Measurements from ENCODE around the gene UMAD1. TPM values are rescaled to one million over a fixed set of nuclear protein-coding genes. Genes with fewer than 3 reads are reported as not detected.

UMAD1 gene
- polyA plus RNA-seq, 1 of the 3 experiments (the other 2 are of a cell fraction) = 13.9 TPM

DNA sequence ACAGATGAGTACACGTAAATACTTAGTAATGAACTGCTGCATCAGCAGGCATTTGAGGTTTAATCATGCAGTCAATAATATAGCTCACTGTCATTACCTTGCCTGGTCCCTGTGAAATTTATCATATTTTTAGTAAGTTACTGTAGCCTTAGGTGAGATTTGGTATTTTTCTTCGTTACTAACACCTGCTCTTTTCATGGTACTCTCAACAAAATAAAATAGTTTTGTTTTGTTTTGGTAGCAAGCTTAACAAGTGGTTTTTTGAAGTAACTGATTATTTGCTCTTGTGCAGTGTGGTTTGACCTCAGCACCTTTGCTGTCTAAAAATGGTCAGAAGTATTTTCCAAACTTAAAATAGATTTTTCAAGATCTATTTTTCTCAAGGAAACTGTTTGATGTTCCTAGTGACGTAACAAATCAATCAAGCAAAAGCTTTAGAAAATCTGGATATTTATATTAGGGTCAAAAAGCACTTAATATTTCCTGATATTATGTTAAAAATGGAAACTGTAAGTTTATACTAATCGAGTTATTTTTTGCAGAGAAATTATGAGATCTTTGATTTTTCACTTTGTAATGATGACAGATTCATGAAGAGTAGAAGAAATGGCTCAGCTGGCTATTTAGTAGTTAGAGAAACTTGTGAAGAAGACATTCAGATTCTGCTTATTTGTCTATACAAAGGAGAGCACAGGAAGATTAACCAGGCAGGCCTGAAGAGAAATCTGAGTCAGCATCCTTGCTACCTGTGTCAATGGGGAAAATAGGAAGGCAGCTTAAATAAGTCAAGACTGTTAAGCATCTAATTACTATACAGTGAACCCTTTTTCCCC is 98.9 kb downstream of the UMAD1 start:
- Histone ChIP-seq H3K9me3 (no peaks in the 10 kb centered on the region), H3K4me3 (ENCODE audit: low read depth in 2 of 2, low read length in 1 of 2) (no peak overlapping the region), H3F3A (replicated peaks; ENCODE audit: insufficient read depth) (no peaks in the 10 kb centered on the region), H3K36me3 (replicated peaks in 1 of 2; ENCODE audit: control insufficient read depth in 1 of 2, insufficient read depth in 2 of 2, low read length in 1 of 2) (no peaks in the 10 kb centered on the region), H3K9me2 (no peaks in the 10 kb centered on the region), H3K4me2 (no peak overlapping the region), H4K20me1 (ENCODE audit: insufficient read depth) (no peaks in the 10 kb centered on the region), H3K4me1 (ENCODE audit: control insufficient read depth in 1 of 2, insufficient read depth in 2 of 2, low read depth in 1 of 2, low read length in 1 of 2) (peaks cover 0 to 5% of the 10 kb centered on the region in 2 experiments; a peak in 1 of 4 replicates), H3K27ac (ENCODE audit: low read depth in 2 of 2, low read length in 1 of 2) (no peak overlapping the region), H2AFZ (ENCODE audit: low read depth) (no peak overlapping the region), H3K27me3 (ENCODE audit: insufficient read depth) (no peaks in the 10 kb centered on the region), H3K9ac (no peak overlapping the region), H3K79me2 (ENCODE audit: insufficient read depth) (no peaks in the 10 kb centered on the region)
- WGBS (ENCODE audit: low lambda C conversion rate) = 97% methylated on average over 4 of the region's 4 CpGs
- TF ChIP-seq NRF1 (IDR thresholded peaks at IDR 0.05; ENCODE audit: low read depth, low read length) (no peak), MEF2A (IDR thresholded peaks at IDR 0.05; ENCODE audit: borderline replicate concordance, low read depth) (no peak), CHD2 (IDR thresholded peaks at IDR 0.05; ENCODE audit: low read length, partially characterized antibody) (no peak), FOSL2 (IDR thresholded peaks at IDR 0.05; ENCODE audit: borderline replicate concordance, low read depth) (no peak), SIN3A (IDR thresholded peaks at IDR 0.05; ENCODE audit: borderline replicate concordance, low read depth, low read length) (no peak), GATA2 (CRISPR knock-in tag; IDR thresholded peaks at IDR 0.05) (no peak)
- TF ChIP-seq, protein P1, sequence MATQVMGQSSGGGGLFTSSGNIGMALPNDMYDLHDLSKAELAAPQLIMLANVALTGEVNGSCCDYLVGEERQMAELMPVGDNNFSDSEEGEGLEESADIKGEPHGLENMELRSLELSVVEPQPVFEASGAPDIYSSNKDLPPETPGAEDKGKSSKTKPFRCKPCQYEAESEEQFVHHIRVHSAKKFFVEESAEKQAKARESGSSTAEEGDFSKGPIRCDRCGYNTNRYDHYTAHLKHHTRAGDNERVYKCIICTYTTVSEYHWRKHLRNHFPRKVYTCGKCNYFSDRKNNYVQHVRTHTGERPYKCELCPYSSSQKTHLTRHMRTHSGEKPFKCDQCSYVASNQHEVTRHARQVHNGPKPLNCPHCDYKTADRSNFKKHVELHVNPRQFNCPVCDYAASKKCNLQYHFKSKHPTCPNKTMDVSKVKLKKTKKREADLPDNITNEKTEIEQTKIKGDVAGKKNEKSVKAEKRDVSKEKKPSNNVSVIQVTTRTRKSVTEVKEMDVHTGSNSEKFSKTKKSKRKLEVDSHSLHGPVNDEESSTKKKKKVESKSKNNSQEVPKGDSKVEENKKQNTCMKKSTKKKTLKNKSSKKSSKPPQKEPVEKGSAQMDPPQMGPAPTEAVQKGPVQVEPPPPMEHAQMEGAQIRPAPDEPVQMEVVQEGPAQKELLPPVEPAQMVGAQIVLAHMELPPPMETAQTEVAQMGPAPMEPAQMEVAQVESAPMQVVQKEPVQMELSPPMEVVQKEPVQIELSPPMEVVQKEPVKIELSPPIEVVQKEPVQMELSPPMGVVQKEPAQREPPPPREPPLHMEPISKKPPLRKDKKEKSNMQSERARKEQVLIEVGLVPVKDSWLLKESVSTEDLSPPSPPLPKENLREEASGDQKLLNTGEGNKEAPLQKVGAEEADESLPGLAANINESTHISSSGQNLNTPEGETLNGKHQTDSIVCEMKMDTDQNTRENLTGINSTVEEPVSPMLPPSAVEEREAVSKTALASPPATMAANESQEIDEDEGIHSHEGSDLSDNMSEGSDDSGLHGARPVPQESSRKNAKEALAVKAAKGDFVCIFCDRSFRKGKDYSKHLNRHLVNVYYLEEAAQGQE (IDR thresholded peaks at IDR 0.05; ENCODE audit: low read depth, low read length) = no peak
- TF ChIP-seq, protein P2, sequence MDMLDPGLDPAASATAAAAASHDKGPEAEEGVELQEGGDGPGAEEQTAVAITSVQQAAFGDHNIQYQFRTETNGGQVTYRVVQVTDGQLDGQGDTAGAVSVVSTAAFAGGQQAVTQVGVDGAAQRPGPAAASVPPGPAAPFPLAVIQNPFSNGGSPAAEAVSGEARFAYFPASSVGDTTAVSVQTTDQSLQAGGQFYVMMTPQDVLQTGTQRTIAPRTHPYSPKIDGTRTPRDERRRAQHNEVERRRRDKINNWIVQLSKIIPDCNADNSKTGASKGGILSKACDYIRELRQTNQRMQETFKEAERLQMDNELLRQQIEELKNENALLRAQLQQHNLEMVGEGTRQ (IDR thresholded peaks at IDR 0.05; ENCODE audit: borderline replicate concordance, low read depth, low read length) = no peak
- TF ChIP-seq, protein P3, sequence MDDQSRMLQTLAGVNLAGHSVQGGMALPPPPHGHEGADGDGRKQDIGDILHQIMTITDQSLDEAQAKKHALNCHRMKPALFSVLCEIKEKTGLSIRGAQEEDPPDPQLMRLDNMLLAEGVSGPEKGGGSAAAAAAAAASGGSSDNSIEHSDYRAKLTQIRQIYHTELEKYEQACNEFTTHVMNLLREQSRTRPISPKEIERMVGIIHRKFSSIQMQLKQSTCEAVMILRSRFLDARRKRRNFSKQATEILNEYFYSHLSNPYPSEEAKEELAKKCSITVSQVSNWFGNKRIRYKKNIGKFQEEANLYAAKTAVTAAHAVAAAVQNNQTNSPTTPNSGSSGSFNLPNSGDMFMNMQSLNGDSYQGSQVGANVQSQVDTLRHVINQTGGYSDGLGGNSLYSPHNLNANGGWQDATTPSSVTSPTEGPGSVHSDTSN (IDR thresholded peaks at IDR 0.05) = no peak
- TF ChIP-seq, protein P4, sequence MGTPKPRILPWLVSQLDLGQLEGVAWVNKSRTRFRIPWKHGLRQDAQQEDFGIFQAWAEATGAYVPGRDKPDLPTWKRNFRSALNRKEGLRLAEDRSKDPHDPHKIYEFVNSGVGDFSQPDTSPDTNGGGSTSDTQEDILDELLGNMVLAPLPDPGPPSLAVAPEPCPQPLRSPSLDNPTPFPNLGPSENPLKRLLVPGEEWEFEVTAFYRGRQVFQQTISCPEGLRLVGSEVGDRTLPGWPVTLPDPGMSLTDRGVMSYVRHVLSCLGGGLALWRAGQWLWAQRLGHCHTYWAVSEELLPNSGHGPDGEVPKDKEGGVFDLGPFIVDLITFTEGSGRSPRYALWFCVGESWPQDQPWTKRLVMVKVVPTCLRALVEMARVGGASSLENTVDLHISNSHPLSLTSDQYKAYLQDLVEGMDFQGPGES (IDR thresholded peaks at IDR 0.05; ENCODE audit: low read depth, low read length) = no peak
- TF ChIP-seq, protein P5, sequence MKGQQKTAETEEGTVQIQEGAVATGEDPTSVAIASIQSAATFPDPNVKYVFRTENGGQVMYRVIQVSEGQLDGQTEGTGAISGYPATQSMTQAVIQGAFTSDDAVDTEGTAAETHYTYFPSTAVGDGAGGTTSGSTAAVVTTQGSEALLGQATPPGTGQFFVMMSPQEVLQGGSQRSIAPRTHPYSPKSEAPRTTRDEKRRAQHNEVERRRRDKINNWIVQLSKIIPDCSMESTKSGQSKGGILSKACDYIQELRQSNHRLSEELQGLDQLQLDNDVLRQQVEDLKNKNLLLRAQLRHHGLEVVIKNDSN (IDR thresholded peaks at IDR 0.05; ENCODE audit: borderline replicate concordance, low read depth) = no peak
- POLR2A ChIA-PET = no interaction called here
- CTCF ChIA-PET = interaction anchor here (0.5 to 2.6 kb wide), 6 partner anchors 12 to 203 kb away, joined by 3 to 11 read pairs (median 4); no protein-coding TSS in a partner anchor
- no peak for DNase-seq
